Mammary epithelial cell (primary cell): ENCODE measurements around the gene RAPGEF4.

Source experiments
- EZH2 ChIP-seq: IDR thresholded peaks from 2 replicates; pipeline ENCODE4 v1.6.1; 2012; ENCODE audit warnings: low read length, inconsistent platforms, borderline replicate concordance
- TF ChIP-seq, protein P1 (sequence below), 2 donors: IDR thresholded peaks in 1 of 2; conservative IDR thresholded peaks in 1 of 2; 2 replicates each; pipeline ENCODE4 v1.5.1; 2011 to 2012; ENCODE audit warnings: inconsistent platforms in 2 of 2, low read length in 2 of 2, mild to moderate bottlenecking in 2 of 2, control low read depth in 1 of 2, low read depth in 1 of 2; ENCODE audit not compliant: insufficient read depth in 1 of 2; ENCODE audit errors: extremely low read depth in 1 of 2

DNA sequence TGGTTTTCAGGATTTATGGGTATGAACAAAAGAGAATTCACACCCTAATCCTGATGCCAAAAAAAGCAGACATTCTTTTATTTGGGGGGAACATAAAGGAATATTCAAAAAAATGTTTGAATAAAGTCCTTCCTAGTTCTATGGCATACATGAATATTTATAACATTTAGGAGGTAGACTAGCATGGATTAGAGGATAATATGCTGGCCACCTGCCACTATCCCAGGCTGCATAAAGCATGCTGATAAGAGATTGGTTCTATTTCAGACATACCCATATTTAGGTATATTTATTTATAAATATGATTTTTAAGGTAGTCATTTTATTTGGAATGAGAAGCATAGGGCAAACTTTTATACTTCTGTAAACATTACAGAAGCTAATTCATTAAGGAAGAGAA is 305.1 kb downstream of the RAPGEF4 start:
- TF ChIP-seq, protein P1, sequence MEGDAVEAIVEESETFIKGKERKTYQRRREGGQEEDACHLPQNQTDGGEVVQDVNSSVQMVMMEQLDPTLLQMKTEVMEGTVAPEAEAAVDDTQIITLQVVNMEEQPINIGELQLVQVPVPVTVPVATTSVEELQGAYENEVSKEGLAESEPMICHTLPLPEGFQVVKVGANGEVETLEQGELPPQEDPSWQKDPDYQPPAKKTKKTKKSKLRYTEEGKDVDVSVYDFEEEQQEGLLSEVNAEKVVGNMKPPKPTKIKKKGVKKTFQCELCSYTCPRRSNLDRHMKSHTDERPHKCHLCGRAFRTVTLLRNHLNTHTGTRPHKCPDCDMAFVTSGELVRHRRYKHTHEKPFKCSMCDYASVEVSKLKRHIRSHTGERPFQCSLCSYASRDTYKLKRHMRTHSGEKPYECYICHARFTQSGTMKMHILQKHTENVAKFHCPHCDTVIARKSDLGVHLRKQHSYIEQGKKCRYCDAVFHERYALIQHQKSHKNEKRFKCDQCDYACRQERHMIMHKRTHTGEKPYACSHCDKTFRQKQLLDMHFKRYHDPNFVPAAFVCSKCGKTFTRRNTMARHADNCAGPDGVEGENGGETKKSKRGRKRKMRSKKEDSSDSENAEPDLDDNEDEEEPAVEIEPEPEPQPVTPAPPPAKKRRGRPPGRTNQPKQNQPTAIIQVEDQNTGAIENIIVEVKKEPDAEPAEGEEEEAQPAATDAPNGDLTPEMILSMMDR (conservative IDR thresholded peaks at IDR 0.05 in 1 of 2, IDR thresholded peaks at IDR 0.05 in 1 of 2; ENCODE audit: extremely low read depth in 1 of 2, insufficient read depth in 1 of 2, low read depth in 1 of 2, low read length in 2 of 2), result no peak
- TF ChIP-seq EZH2, result no peak
